Measurements from ENCODE around the gene KDM3A.

- TF ChIP-seq, protein P1, sequence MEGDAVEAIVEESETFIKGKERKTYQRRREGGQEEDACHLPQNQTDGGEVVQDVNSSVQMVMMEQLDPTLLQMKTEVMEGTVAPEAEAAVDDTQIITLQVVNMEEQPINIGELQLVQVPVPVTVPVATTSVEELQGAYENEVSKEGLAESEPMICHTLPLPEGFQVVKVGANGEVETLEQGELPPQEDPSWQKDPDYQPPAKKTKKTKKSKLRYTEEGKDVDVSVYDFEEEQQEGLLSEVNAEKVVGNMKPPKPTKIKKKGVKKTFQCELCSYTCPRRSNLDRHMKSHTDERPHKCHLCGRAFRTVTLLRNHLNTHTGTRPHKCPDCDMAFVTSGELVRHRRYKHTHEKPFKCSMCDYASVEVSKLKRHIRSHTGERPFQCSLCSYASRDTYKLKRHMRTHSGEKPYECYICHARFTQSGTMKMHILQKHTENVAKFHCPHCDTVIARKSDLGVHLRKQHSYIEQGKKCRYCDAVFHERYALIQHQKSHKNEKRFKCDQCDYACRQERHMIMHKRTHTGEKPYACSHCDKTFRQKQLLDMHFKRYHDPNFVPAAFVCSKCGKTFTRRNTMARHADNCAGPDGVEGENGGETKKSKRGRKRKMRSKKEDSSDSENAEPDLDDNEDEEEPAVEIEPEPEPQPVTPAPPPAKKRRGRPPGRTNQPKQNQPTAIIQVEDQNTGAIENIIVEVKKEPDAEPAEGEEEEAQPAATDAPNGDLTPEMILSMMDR (IDR thresholded peaks at IDR 0.05 in 8 of 11, conservative IDR thresholded peaks at IDR 0.05 in 3 of 11), result no peak
- TF ChIP-seq POLR2AphosphoS5 (IDR thresholded peaks at IDR 0.05), result no peak
Observed at GRCh38 chr2:86414996-86415395, 26.2 kb upstream of the KDM3A start.
